K562 (cell line): ENCODE data around the gene PGPEP1. TPM values are rescaled to one million over a fixed set of nuclear protein-coding genes. Genes with fewer than 3 reads are reported as not detected.

Experiments
- BCL6 ChIP-seq: fragments of 250-450 bp; sonication (Bioruptor Pico); IDR thresholded peaks from 2 replicates; pipeline ENCODE4 v1.4.0; 2020
- CBFB ChIP-seq: sonication (generic); formaldehyde crosslinking; IDR thresholded peaks from 2 replicates; pipeline ENCODE4 v1.4.0; 2020; ENCODE audit warnings: mild to moderate bottlenecking, missing genetic modification reagents
- FOXK1 ChIP-seq: sonication (generic); formaldehyde crosslinking; IDR thresholded peaks from 2 replicates; pipeline ENCODE4 v1.8.0; 2022; ENCODE audit warnings: missing genetic modification reagents, mild to moderate bottlenecking, borderline replicate concordance
- HDAC3 ChIP-seq: fragments of 450-650 bp; IDR thresholded peaks from 2 replicates; pipeline ENCODE4 v1.6.1; 2018; ENCODE audit warnings: borderline replicate concordance, mild to moderate bottlenecking, moderate library complexity; ENCODE audit not compliant: partially characterized antibody
- HNRNPK ChIP-seq: fragments of 200-400 bp; formaldehyde crosslinking; IDR thresholded peaks from one replicate; pipeline ENCODE4 v1.6.1; 2018; ENCODE audit warnings: mild to moderate bottlenecking, low read depth, low read length; ENCODE audit not compliant: poor library complexity, severe bottlenecking
- KDM2B ChIP-seq: fragments of 250-450 bp; sonication (Bioruptor Pico); IDR thresholded peaks from 2 replicates; pipeline ENCODE4 v1.8.0; 2021; ENCODE audit warnings: mild to moderate bottlenecking, moderate library complexity
- LARP7 ChIP-seq: fragments of 450-650 bp; IDR thresholded peaks from 2 replicates; pipeline ENCODE4 v1.6.1; 2016
- MAFF ChIP-seq: IDR thresholded peaks from 2 replicates; pipeline ENCODE4 v1.6.1; 2012; ENCODE audit warnings: low read length, improper control_type of control experiment
- MAFK ChIP-seq: IDR thresholded peaks from 2 replicates; pipeline ENCODE4 v1.6.1; 2011; ENCODE audit warnings: low read length, improper control_type of control experiment
- RFX1 ChIP-seq: fragments of 450-650 bp; IDR thresholded peaks from 2 replicates; pipeline ENCODE4 v1.6.1; 2016; ENCODE audit warnings: mild to moderate bottlenecking, moderate library complexity
- XRCC4 ChIP-seq: IDR thresholded peaks from one replicate; pipeline ENCODE4 v1.6.1; 2011; ENCODE audit not compliant: insufficient read depth, insufficient read length; ENCODE audit errors: extremely low read depth
- ZNF184 ChIP-seq: sonication (generic); formaldehyde crosslinking; IDR thresholded peaks from 2 replicates; pipeline ENCODE4 v1.5.0; 2020; ENCODE audit warnings: missing genetic modification reagents
- ZNF224 ChIP-seq: sonication (generic); formaldehyde crosslinking; IDR thresholded peaks from 2 replicates; pipeline ENCODE4 v1.8.0; 2022; ENCODE audit warnings: mild to moderate bottlenecking, missing genetic modification reagents
- polyA plus RNA-seq, 8 experiments: library from polyadenylated mRNA; depleted of rRNA in 4 of 8; stranded (reverse) in 5 of 8; unstranded in 3 of 8; fragments of >200 nt; fragmentation: Nextera tagmentation in 2 of 8; fragmentation: Illumina TruSeq in 1 of 8; extraction: Ambion mirVana in 2 of 8; extraction: Trizol in 1 of 8; gene quantifications; 2 replicates each; pipeline versions ENCODE4 v1.2.1 to v1.2.3, GENCODE V29; 2011 to 2014; ENCODE audit warnings: inconsistent platforms in 1 of 8, missing spikeins in 1 of 8
- total RNA-seq, 7 experiments: library from RNA; depleted of rRNA in 6 of 7; stranded (reverse); fragments of >200 nt in 6 of 7; fragmentation: Illumina TruSeq in 2 of 7; extraction: Trizol in 2 of 7; gene quantifications; 2 replicates each; pipeline versions ENCODE4 v1.2.1 to v1.2.3, GENCODE V29; 2011 to 2021; ENCODE audit warnings: low replicate concordance in 1 of 7
- TF ChIP-seq, protein P1 (sequence below), 2 experiments: fragments of 450-650 bp; IDR thresholded peaks; 2 replicates each; pipeline ENCODE4 v1.6.1; 2016; ENCODE audit warnings: mild to moderate bottlenecking in 2 of 2, borderline replicate concordance in 1 of 2, low read depth in 1 of 2, moderate library complexity in 1 of 2
- TF ChIP-seq, protein P2 (sequence below): fragments of 450-650 bp; formaldehyde crosslinking; IDR thresholded peaks from 2 replicates; pipeline ENCODE4 v1.4.0; 2022; ENCODE audit warnings: mild to moderate bottlenecking, moderate library complexity
- TF ChIP-seq, protein P3 (sequence below): fragments of 150-350 bp; IDR thresholded peaks from 2 replicates; pipeline ENCODE4 v1.6.1; 2014; ENCODE audit warnings: low read depth, mild to moderate bottlenecking, low read length, borderline replicate concordance

PGPEP1 gene
- total and polyA plus RNA-seq, 9 of the 15 experiments (the other 6 are each of a cell fraction or from before 2014, with no cell fraction given), result 10.0 to 69.6 (median 33.5) TPM

DNA sequence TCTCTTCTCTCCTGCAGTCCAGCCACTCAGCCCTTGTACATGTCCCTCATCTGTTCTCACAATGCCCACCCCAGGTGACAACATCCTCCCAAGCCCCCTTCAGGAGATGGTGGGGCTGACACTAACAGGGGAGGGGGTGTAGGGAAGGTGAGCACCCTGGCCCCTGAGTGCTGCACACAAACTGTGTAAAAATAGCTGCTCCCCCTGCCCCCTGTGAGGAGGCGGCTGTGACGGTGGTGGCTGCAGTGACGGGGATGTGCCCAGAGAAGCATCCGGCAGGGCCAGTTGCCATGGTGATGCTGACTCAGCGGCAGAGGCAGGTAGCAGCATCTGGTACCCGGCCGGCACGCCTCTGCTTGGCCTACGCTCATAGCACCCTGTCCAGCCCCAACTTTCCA is 45.9 kb upstream of the PGPEP1 start (continued):
- TF ChIP-seq, protein P1, sequence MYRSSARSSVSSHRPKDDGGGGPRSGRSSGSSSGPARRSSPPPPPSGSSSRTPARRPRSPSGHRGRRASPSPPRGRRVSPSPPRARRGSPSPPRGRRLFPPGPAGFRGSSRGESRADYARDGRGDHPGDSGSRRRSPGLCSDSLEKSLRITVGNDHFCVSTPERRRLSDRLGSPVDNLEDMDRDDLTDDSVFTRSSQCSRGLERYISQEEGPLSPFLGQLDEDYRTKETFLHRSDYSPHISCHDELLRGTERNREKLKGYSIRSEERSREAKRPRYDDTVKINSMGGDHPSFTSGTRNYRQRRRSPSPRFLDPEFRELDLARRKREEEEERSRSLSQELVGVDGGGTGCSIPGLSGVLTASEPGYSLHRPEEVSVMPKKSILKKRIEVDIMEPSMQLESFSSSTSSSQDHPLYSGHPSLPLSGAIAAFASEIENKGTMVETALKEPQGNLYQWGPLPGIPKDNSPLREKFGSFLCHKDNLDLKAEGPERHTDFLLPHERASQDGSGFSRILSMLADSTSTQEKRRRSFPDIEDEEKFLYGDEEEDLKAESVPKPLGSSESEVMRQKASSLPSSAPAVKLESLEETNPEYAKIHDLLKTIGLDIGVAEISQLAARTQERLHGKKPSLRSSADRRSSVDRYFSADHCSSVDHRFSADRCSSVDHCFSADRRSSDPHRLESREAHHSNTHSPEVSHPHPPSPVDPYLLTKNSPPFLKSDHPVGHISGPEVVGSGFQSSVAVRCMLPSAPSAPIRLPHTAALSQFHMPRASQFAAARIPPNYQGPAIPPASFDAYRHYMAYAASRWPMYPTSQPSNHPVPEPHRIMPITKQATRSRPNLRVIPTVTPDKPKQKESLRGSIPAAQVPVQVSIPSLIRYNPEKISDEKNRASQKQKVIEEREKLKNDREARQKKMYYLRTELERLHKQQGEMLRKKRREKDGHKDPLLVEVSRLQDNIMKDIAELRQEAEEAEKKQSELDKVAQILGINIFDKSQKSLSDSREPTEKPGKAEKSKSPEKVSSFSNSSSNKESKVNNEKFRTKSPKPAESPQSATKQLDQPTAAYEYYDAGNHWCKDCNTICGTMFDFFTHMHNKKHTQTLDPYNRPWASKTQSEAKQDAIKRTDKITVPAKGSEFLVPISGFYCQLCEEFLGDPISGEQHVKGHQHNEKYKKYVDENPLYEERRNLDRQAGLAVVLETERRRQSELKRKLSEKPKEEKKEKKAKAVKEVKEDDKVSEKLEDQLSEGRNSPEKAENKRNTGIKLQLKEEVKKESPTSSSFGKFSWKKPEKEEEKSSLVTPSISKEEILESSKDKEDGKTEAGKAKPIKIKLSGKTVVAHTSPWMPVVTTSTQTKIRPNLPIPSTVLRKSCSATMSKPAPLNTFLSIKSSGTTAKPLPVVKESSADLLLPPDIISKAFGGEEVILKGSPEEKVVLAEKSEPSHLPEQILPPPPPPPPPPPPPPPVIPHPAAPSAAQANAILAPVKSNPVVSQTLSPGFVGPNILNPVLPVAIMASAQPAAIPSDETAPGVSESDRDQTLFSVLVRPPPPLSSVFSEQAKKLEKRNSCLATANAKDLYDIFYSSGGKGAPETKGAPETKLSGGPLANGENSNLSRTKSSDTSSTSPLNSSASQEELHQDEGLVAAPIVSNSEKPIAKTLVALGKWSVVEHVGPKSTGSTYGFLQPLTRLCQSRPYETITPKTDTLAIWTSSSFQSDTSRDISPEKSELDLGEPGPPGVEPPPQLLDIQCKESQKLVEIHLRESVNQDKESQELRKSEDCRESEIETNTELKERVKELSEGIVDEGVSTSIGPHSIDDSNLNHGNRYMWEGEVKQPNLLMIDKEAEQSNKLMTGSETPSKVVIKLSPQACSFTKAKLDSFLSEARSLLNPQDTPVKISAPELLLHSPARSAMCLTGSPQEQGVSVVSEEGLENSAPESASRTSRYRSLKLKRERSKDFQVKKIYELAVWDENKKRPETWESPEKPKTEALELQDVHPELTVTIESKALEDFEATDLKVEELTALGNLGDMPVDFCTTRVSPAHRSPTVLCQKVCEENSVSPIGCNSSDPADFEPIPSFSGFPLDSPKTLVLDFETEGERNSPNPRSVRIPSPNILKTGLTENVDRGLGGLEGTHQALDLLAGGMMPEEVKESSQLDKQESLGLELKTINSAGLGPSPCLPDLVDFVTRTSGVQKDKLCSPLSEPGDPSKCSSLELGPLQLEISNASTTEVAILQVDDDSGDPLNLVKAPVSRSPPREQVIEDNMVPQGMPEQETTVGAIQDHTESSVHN (IDR thresholded peaks at IDR 0.05; ENCODE audit: borderline replicate concordance in 1 of 2, low read depth in 1 of 2), result no peak
- TF ChIP-seq ZNF184 (no peak), XRCC4 (no peak), HNRNPK (no peak), KDM2B (CRISPR knock-in tag) (no peak), LARP7 (no peak), FOXK1 (CRISPR knock-in tag) (no peak), CBFB (CRISPR knock-in tag) (no peak), HDAC3 (no peak), MAFK (peak; percentile 72), BCL6 (CRISPR knock-in tag) (no peak), ZNF224 (CRISPR knock-in tag) (no peak), RFX1 (peak; percentile 88), MAFF (peak; percentile 26; the same call in 1 of the 2 replicates)
- TF ChIP-seq, protein P2, sequence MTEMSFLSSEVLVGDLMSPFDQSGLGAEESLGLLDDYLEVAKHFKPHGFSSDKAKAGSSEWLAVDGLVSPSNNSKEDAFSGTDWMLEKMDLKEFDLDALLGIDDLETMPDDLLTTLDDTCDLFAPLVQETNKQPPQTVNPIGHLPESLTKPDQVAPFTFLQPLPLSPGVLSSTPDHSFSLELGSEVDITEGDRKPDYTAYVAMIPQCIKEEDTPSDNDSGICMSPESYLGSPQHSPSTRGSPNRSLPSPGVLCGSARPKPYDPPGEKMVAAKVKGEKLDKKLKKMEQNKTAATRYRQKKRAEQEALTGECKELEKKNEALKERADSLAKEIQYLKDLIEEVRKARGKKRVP, result no peak
- TF ChIP-seq, protein P3, sequence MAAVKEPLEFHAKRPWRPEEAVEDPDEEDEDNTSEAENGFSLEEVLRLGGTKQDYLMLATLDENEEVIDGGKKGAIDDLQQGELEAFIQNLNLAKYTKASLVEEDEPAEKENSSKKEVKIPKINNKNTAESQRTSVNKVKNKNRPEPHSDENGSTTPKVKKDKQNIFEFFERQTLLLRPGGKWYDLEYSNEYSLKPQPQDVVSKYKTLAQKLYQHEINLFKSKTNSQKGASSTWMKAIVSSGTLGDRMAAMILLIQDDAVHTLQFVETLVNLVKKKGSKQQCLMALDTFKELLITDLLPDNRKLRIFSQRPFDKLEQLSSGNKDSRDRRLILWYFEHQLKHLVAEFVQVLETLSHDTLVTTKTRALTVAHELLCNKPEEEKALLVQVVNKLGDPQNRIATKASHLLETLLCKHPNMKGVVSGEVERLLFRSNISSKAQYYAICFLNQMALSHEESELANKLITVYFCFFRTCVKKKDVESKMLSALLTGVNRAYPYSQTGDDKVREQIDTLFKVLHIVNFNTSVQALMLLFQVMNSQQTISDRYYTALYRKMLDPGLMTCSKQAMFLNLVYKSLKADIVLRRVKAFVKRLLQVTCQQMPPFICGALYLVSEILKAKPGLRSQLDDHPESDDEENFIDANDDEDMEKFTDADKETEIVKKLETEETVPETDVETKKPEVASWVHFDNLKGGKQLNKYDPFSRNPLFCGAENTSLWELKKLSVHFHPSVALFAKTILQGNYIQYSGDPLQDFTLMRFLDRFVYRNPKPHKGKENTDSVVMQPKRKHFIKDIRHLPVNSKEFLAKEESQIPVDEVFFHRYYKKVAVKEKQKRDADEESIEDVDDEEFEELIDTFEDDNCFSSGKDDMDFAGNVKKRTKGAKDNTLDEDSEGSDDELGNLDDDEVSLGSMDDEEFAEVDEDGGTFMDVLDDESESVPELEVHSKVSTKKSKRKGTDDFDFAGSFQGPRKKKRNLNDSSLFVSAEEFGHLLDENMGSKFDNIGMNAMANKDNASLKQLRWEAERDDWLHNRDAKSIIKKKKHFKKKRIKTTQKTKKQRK, result no peak
